HG02610 (cell line): ENCODE results near the gene TMEM258.

Source experiments
- ATAC-seq: cut with Tn5 transposase; IDR thresholded peaks from one replicate; pipeline ENCODE4 v1.9.1; 2021; ENCODE audit warnings: mild to moderate bottlenecking, moderate library complexity; ENCODE audit not compliant: unreplicated experiment

The TMEM258 gene

DNA sequence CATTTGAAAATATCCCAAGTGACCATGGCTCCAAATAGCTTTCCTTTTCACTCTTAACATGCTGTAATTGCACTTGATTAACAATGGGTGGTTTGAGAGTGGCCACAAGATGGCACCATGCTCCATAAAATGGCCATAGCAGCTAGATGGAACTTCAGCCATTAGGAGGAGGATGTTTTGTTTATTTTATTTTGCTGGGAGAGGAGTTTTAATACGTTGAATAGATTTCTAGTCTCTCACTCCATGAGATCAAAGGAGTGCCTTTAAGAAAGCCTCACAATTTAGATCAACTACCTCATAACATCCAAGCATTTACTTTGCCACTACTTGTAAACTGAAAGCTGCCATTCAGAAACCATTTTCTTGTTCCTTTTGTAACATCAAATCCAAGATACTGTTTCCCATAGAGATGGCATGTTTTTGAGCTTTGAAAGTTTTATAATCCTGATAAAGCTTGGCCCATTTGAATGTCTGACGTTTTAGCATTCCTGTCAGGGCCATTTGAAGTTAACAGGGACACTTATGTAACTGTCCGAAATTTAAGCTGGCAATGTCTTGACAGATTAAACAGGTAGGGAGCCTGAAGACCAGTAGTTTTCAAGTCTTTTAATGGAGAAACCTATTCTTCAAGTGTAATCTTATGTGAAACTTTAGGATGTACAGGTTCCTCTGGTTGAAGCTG, 5.0 kb upstream of the TMEM258 start:
- no peak for ATAC-seq

DNA sequence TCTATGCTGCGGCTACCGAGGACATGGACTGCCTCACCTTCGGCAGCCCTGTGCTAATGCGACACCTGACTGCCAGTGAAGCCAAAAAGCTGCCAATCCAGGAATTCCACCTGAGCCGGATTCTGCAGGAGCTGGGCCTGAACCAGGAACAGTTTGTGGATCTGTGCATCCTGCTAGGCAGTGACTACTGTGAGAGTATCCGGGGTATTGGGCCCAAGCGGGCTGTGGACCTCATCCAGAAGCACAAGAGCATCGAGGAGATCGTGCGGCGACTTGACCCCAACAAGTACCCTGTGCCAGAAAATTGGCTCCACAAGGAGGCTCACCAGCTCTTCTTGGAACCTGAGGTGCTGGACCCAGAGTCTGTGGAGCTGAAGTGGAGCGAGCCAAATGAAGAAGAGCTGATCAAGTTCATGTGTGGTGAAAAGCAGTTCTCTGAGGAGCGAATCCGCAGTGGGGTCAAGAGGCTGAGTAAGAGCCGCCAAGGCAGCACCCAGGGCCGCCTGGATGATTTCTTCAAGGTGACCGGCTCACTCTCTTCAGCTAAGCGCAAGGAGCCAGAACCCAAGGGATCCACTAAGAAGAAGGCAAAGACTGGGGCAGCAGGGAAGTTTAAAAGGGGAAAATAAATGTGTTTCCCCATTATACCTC, 3.6 kb upstream of the TMEM258 start:
- ATAC-seq = no peak

DNA sequence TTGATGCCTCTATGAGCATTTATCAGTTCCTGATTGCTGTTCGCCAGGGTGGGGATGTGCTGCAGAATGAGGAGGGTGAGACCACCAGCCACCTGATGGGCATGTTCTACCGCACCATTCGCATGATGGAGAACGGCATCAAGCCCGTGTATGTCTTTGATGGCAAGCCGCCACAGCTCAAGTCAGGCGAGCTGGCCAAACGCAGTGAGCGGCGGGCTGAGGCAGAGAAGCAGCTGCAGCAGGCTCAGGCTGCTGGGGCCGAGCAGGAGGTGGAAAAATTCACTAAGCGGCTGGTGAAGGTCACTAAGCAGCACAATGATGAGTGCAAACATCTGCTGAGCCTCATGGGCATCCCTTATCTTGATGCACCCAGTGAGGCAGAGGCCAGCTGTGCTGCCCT, 3.1 kb upstream of the TMEM258 start:
- no peak for ATAC-seq

DNA sequence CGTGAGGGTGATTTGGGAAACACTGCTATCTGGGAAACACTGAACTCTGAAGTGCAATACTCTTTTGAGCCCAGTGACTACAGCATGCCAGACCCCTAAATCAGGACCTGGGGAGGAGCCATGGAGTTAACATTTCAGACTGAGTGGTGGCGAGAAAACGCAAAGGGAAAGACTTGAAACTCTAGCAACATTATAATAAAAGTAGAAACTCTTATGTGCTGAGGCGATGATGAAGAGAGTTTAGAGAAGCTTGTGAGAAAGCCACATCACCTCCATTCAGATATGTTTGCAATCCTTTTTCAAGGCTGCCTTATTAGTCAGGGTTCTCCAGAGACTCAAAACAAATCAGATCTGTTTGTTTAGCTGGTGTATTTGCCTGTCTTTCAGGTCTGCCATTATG, 2.2 kb upstream of the TMEM258 start:
- ATAC-seq = no peak

DNA sequence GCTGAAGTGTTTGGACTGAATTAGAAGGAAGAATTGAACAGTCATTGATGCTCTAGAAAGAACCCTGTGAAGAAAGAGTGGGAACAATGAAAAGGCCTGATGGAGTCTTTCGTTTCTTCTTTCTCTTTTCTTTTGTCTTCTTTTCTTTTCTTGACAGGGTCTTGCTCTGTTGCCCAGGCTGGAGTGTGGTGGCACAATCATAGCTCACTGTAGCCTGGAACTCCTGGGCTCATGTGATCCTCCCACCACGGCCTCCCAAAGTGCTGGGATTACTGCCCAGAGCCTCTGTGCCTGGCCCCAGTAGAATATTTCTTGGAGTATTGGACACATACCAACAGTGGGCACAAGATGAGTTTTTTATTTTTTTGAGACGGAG, 1.4 kb upstream of the TMEM258 start:
- no peak for ATAC-seq

DNA sequence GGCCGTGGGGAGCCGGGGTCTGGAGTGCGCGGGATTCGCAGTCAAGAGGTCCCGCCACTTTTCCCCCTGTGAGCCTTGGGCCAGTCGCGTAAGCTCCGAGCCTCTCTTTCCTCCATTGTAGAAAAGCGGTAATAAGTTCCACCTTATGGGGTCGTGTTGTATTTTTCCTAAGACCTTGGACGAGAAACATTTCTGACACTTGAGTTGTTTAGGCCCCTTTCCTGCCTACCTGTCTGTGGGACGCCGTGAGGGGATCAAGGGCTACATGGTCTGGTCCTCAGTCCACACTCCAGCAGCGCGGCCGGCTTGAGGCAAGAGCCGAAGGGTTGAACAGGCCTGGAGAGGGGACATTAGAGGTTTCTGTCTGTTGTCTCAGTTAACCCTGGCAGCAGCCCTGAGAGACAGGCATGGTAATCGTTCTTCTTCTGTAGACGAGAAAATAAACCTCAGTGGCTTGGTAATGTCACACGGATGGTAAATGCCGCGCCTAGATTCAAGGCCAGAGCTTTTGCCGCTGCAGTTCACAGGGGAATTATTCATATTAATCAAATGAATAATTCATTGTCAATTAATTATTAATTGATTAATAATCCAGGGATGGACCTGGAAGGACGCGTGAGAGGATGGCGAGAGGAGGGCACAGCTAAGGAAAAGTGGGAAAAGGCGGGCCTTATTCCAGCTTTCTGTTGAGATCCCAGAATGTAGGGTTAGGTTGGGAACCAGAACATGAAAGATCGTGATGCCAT, 857 bp upstream of the TMEM258 start:
- ATAC-seq = no peak

DNA sequence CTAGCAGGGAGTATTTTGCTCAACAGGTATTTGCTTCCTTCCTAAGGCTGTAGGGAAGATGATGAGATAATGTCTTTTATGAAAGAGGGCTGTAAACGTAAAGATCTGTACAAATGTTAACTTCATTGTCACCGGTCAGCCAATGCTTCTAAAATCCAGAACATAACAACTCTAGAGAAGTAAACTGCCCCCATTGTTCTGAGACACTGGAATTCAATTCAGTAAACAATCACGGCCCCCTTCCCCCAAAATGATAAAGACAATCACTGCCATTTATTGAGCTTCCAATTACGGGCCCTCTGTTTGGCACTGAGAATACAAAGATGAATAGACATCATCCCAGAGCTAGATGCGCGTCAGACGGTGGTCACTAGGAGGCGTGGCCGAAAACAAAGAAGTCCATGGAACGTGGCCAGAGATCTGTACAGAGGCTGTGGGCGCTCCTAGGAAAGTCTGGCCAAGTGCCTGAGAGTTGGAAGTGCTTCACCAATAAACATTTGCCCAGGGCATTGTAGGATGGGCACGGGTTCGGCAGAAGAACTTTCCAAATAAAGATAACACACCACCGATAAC, 576 bp downstream of the TMEM258 start:
- ATAC-seq = peak; percentile 23

DNA sequence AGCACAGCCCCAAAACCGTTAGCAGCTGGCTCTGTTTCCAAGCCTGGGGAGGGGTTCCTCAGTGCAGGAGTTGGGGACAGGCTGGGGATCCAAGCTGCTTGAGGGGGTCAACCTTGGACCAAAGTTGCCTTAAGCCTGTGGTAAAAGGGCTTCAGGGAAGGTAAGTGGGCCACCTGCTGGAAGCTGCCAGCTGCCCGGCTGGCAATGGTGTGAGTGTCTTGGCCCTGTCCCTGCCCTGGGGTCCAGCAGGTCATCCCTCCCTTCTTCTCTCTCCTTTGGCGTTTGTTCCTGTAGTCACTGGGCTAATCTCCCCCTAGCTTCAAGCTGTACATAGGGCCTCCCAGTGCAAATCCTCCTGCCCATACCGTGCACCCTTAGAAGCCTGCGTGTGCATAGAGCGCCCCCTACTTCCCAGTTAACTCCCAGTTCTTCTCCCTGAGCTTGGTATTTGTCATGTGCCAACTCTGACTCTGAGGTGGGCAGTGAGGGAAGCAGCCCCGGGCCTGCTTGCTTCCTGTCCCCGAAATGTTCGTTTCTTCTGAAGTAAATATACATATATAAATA, 4.4 kb downstream of the TMEM258 start:
- ATAC-seq = no peak

DNA sequence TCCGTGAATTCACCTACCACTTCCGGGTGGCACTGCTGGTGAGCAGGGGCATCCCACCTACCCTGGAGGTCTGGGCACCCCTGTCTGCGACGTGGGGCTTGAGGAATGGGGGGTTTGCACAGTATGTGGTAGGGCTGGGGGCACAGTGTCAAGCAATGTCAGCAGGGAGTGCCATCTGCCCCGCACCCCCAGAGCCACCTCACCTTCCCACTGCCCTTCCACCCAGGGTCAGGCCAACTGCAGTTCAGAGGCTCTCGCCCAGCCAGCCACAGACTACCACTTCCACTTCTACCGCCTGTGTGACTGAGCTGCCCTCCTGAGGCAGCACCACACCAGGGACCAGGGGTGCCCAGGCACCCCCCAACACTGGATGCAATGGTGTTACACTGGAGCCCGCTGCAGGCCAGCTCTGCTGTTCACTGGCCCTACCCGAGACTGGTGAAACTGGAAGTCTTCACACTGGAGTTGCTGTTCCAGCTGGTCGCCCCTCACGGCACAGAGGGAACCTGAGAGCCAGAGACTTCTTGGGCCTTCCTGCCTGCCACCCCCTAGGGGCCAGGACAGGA, 6.5 kb downstream of the TMEM258 start:
- no peak for ATAC-seq

DNA sequence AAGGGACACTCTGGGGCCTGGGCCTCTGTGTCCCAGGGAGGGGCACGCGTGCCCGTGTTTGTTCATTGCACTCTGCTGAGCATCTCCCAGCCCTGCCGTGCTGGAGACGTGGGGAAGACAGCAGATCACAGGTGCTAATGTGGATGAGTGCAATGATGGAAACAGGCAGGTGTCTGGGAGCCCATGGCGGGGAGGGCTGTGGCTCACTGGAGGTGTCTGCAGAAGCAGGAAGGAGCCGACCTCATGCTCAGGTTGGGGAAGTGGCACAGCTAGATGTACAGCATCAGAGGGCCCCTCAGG, 7.9 kb downstream of the TMEM258 start:
- no peak for ATAC-seq

DNA sequence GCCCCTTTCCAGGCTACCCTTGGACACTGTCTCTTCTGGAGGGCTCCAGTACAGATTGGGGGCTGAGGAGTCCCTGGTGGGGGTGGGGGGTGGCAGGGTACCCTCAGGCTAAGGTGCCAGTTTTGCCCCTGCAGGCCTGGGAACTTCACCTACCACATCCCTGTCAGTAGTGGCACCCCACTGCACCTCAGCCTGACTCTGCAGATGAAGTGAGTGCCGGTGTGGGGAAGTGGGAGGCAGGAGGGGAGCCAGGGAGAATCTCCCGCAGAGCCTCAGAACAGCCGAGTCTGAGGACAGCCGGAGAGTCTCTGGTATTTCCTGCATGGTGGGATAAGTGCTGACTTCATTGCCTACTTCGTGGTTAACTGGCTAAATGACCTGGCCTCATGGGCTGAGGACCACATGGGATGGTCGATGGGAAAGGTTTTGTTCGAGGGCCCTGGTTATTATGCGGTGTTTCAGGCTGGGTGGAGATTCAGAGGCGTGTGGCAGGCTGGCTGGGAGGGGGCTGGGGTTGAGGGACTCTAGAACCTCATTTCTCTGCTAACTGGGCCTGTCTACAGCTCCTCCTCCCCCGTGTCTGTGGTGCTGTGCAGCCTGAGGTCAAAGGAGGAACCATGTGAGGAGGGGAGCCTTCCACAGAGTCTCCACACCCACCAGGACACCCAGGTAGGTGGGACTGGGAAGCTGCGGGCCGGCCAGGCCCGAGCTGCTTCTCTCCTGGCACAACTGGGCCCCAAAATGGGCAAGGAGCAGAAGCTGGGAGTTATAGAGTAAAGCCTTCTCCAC, 8.5 kb downstream of the TMEM258 start:
- ATAC-seq = no peak

DNA sequence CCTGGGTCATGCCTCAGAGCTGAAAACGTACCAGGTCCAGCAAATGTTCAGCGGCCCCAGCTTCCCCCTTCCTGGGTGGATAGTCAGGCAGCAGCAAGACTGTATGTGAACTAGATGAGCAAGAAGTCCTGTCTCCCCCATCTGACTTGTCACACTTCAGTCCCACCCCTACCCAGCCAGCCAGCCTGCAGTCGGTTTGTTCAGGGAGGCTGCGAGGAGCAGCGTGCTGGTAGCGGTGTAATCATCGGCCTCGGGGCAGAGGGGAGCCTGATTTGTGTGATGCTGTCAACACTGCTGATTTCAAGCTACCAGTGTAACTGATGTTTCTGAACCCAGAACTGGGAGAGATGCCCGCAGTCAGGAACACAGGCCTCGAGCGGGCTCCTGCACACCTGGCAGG, 9.6 kb downstream of the TMEM258 start:
- no peak for ATAC-seq

DNA sequence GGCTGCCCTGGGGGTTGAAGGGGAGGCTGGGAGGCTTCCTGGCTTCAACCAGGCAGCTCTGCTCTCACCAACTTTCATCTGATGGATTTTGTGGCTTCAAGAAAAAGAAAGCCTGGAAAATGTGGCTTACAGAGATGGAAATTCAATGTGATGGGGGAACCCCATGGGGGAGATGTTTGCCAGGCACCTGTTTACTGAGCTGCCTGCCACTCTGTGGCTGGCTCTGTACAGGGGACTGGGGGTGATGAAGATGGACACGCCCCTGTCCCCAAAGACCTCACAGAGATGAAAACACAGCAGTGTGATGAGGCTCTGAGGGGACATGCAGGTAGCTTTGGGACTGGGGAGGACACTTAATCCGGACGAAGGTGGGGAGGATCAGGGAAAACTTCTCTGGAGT, 10.1 kb downstream of the TMEM258 start:
- ATAC-seq = no peak

DNA sequence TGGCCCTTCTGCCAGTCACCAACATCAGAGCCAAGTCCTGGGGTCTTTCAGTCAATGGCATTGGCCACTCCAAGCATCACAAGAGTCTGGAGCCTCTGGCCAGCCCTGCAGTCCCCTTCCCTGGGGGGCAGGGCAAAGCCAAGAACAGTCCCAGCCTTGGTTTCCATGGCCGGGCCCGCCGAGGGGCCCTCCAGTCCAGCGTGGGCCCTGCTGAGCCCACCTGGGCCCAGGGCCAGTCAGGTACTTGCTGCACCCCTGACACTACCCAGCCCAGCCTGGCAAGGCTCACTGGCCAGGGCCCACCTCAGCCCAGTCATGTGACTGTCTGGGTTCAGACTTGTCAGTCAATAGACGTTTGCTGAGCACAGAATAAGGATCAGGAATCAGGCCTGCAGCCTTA, 10.8 kb downstream of the TMEM258 start:
- ATAC-seq = no peak

DNA sequence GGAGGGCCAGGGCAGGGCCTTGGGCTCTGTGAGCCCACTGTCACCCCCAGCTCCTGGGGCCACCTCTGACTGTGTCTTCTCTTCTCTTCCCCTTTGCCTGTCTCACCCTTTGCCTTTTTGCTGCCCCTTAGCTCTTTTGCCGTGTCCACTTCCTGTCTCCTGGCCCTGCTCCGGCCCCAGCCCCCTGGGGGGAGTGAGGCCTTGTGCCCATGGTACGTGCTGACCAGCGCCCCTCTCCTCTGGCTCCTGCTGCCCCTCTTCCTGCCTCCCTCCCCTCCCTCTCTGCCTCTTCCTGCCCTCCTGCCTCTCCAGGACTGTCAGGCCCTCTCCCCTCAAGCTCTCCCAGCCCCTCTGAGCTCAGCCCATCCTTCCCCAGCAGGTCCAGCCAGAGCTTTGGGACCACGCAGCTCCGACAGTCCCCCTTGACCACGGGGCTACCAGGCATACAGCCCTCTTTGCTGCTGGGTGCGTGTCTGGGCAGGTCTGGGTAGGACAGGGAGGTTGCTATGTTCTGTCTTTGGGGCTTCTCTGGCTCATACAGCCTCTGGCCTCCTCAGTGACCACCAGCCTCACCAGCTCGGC, 11.7 kb downstream of the TMEM258 start:
- no peak for ATAC-seq

DNA sequence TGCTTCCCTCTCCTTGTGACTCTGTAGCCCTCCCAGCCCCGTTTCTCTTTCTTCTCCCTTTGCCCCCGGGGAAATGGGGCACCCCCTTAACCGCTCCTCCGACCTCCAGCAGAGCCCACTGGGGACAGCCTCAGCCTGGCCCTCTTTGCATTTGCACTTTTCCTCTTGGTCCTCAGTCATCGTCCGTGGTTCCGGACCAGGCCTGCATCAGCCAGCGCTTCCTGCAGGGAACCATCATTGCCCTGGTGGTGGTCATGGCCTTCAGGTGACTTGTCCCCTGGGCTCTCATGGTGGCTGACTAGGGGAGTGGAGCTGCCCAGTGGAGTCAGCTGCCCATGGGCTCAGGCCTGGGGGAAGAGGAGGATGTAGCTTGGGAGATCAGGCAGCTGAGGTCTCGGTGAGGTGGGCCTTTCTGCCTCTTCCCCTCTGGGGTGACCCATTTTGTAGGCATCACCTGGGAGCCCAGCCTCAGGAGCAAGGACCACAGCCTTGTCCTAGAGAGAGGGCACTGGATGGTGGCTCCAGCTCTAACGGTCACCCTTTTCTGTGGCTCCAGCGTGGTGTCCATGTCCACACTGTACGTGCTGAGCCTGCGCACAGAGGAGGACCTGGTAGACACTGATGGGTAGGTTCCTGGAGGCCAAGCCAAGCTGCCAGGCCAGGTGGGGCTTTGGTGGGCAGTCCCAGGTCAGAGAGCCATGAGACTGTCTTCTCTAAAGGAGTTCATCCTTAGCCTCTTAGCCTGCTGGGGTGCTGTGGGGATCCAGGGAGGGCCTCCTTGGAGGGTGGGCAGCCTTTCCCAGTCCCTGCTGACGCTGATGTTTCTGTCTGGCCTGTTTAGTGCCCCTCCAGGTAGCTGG, 12.5 kb downstream of the TMEM258 start:
- ATAC-seq = no peak

DNA sequence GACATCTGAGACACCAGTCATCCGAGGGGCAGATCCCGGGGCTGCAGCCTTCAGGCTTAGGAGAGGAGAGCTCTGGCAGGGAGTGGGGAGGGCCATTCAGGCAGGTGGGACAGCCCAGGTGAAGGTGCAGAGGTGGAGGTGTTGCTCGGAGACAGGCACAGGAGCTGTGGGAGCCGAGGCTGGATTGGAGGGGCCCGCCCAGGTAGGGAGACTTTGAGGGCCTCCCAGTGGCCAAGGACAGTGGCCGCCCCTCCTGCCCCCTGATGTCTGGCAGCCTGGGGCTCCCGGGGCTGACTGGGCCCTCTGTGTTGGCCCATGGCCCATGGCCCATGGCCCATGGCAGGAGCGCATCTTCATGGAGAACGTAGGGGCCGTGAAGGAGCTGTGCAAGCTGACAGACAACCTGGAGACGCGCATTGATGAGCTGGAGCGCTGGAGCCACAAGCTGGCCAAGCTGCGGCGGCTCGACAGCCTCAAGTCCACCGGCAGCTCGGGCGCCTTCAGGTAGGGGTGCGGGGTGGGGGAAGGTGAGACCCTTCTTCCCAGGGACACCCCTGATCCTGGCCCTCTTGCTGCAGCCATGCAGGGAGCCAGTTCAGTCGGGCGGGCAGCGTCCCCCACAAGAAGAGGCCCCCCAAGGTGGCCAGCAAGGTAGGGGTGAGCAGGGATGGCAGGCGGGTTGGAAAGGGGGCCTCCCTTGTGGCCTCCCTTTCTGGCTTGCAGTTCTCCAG, 13.3 kb downstream of the TMEM258 start:
- no peak for ATAC-seq

DNA sequence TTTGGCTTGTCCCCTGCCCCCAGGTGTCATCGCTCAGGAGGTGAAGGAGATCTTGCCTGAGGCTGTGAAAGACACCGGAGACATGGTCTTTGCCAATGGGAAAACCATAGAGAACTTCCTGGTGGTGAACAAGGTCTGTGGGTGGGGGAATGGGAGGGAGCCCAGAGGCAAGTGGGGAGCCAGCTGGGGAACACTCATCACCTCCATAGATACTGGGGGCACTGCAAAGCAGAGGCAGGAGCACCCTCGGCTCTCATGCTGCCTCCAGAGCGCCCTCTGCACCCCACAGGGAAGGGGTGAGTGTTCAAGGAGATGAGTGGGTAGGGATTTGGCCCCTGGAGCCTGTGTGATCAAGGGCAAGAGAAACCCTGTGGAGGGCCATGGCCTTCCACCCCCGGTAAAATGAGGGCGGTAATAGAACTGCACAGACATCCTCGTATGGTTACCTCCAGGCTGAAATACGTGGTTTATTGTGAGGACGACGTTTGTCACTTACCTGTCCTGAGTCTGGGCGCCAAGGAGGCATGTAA, 14.0 kb downstream of the TMEM258 start:
- ATAC-seq = no peak
